Activated T-helper 1 cell treated with Interleukin-2 at 50 U/mL for 16 hours (primary cell): ENCODE measurements around the gene BEX1.
"Not testable (repeated sequence)": the region's sequence is repeated elsewhere in the genome, so short reads cannot be mapped to it uniquely, and the experiment has no call there.

Experiments
- DNase-seq: peaks from one replicate; pipeline ENCODE4 v3.0.0-alpha.2; 2020; ENCODE audit warnings: low read depth

BEX1 gene

DNA sequence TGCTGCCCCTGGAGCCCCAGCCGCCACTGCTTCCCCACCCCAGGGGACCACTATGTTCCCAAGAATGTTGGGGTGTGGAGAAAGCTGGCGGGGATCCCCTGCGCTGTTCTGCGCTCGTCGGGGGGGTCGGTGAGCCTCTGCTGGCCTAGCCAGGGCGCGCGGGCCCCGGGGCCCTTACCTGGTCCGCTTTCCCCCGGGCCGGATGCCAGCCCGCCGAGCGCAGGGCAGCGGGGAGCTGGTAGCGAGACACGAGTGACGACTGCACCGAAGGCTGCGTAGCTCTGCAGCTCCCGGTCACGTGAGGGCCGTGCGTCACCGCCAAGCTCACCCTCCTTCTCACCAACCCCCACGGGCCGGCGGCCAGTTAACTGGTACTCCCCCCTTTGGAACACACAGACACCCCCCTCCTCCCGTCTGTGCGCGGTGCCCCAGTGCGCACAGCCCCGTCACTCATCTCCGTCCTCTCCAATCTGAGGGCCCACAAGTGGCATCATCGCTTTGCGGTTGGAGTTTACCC lies at the start of gene BEX1:
TSS of gene BEX1 (minus strand) at position 254 of the 517 bp plus-strand sequence. CDS start 897 bp downstream, outside the sequence.
- DNase-seq: no peak

- not testable (repeated sequence) for DNase-seq
These were observed 45.5 kb upstream of the BEX1 start for GRCh38 chrX:103109497-103109896.

GRCh38 chrX:103107836-103108235 lies 43.9 kb upstream of the BEX1 start:
- DNase-seq: no peak

GRCh38 chrX:103107227-103107737 lies 43.3 kb upstream of the BEX1 start:
- DNase-seq: not testable (repeated sequence)

DNA sequence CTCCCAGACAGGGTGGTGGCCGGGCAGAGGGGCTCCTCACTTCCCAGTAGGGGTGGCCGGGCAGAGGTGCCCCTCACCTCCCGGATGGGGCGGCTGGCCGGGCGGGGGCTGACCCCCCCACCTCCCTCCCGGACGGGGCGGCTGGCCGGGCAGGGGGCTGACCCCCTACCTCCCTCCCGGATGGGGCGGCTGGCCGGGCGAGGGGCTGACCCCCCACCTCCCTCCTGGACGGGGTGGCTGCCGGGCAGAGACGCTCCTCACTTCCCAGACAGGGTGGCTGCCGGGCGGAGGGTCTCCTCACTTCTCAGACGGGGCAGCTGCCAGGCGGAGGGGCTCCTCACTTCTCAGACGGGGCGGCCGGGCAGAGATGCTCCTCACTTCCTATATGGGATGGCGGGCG lies 40.4 kb upstream of the BEX1 start:
- DNase-seq: not testable (repeated sequence)

- not testable (repeated sequence) for DNase-seq
These were observed 39.9 kb upstream of the BEX1 start for GRCh38 chrX:103103866-103104265.

GRCh38 chrX:103101299-103102042 lies 37.5 kb upstream of the BEX1 start:
- no peak for DNase-seq

DNA sequence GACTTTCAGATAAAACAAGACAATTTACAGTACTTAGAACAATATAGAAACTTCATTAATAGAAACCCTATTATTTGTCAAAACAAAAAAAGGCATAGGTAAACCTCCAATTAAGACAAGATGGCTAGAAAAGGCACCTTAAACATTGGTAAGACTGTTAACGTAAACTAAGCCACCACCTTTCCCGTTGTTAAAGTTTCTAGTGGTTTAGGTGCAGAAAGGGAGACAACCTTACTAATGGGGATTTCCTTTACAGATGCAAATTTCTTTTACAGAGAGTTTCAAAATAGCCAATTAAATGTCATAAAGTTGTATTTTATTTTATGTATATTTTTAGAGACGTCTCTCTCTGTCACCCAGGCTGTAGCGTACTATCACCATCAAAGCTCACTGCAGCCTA lies 36.5 kb upstream of the BEX1 start:
- DNase-seq: no peak

- DNase-seq: no peak
These were observed 35.7 kb upstream of the BEX1 start for GRCh38 chrX:103099691-103100090.

- no peak for DNase-seq
These were observed 34.5 kb upstream of the BEX1 start for GRCh38 chrX:103098488-103098887.

DNA sequence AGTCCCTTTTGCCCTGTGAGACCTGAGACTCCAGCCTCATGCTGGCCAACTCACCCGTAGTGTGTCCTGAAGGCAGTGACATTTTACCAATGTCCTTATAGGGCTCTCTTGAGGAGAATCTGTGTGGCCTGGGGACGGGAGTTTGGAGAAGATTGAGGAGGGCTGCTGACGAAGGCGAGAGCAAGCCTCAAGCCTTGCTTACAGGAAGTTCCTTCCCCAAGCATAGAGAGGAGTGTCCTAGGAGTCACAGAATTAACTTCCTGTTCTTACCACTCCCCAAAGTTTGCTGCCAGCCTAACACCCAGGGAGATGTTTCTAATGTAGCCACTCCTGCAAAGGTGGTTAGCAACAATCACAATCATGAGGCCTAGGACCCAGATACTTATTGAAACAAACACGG lies 29.0 kb upstream of the BEX1 start, which contains the start of gene NXF3:
TSS of gene NXF3 (minus strand) at position 202 of the 400 bp plus-strand sequence. CDS start at position 82, 120 bp downstream.
- DNase-seq: no peak

- no peak for DNase-seq
These were observed 17.1 kb upstream of the BEX1 start for GRCh38 chrX:103081051-103081450.

DNA sequence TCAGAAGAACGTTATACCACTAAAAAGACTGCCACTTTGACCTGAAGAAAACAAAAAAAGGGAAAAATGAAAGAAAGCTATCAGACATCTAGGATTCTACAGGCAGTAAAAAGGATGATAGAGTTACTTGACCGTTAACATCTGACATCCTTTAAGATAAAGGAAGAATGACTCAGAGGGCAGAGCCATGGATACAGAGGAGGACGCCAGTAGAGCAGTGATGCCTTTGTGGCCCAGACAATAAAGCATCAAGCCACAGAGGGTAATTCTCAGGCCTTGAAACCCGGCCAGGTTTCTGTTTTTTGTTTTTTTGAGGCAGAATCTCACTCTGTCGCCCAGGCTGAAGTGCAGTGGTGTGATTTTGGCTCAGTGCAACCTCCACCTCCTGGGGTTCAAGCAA lies 9.5 kb upstream of the BEX1 start:
- DNase-seq: no peak

GRCh38 chrX:103066606-103067005 lies 2.6 kb upstream of the BEX1 start:
- DNase-seq: no peak

DNA sequence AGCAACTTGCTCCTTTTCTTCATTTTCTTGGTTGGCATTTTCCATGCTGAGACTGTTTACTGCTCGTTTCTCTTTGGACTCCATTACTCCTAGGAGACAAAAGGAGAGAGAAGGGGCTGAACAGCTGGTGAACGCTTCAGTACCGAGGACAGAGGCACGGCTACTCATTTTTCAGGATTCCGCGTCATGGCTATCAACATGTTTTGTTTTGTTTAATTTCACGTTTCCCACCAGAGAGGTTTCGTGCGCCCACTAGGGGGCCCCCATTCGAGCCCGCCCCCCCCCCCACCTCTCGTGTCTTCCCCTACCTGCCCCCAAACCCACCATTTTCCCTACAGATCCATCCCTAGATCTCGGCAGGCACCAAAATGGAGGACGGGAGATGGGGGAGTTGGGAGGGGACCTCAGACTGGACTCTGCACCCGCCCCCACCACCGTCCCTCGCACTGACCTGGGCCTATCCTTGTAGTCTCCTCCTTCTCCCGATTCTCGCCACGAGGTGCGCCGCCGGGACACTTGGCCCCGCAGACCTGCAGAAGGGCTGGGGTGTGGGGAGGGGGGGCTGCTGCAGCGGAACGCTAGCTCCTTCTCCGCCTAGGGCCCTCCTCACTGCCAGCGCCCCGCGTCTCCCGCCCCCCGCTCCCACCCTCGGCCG lies 653 bp downstream of the BEX1 start:
- DNase-seq: no peak

DNA sequence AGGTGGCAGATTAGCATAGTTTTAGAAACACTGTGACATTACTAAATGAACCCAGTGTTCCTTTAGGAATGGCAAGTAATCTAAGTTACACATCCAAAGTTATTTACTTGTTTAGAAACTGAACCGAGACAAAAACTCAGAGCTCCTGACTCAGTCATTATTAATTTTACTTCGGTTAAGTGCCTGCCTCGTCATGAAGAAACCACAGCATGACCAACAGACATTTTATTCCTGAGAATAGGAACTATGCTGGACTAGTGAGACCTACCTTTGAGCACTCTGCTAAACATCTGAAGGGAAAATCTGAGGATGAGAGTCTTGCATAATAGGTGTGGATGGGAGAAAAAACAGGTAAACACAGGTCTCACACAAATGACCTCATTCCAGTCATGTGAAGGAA lies 2.5 kb downstream of the BEX1 start:
- no peak for DNase-seq

DNA sequence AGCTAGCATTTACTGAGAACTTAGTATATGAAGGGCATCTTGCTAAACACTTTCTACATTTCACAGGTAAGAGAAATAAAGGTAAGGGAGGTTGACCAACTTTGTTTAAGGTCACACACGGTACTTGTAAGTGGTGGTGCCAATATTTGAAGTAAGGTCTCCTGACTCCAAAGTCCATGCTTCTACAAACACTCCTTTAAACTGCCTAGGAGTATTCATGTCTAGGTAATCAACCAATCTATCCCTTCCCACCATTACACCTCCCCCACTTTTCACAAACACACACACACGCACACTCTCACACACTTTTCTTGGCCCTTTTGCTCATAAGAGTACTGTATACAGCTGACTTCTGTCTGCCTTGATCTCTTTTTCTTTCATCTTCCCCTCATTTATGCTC lies 7.1 kb downstream of the BEX1 start:
- no peak for DNase-seq

DNA sequence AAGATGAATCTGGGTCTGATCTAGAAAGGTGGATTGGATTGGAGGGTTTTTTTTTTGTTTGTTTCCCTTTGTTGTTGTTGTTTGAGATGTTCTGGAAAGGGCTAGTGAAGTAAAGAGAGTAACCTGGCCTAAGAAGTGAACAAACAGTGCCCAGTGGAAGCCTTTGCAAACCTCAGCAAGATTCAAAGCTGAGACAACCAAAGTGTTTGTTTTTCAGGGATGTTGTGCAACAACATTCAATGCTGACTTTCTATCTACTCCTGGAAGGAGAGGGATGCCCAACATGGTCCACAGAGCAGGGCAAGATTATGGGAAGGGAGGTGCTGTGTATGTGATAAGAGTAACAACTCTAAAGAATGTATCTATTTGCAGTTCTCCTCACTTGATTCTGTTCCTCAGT lies 11.3 kb downstream of the BEX1 start:
- no peak for DNase-seq

DNA sequence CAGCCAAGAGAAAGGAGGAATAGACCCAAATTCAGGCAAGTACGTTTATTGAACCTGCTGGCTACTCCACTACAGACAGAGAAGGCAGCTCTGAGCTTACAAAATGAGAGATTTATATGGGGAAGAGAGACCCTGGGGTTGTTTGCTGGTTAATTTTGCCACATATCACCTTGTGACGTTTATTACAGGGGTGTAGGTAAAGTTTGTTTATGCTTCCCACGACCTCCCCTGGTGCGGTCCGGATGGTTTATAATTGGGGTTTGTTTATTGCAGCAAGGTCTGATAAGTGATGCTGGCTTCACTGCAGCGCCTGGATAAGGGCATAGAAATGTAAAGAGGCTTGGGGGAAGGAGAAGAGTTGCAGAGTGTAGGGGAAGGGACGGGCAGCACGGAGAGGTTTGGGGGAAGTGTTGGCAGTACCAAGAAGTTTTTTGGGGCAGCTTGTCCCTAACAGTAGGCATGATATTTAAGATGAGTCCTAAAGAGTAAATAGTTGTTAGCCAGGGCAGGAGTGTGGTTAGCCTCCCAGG lies 12.6 kb downstream of the BEX1 start:
- DNase-seq: no peak

DNA sequence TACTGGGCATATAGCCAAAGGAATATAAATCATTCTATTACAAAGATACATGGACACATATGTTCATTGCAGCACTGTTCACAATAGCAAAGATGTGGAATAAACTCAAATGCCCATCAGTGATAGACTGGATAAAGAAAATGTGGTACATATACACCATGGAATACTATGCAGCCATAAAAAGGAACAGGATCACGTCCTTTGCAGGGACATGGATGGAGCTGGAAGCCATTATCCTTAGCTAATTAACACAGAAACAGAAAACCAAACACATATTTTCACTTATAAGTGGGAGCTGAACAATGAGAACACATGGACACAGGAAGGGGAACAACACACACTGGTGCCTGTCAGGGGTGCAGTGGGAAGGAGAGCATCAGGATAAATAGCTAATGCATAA lies 30.6 kb downstream of the BEX1 start:
- DNase-seq: not testable (repeated sequence)

DNA sequence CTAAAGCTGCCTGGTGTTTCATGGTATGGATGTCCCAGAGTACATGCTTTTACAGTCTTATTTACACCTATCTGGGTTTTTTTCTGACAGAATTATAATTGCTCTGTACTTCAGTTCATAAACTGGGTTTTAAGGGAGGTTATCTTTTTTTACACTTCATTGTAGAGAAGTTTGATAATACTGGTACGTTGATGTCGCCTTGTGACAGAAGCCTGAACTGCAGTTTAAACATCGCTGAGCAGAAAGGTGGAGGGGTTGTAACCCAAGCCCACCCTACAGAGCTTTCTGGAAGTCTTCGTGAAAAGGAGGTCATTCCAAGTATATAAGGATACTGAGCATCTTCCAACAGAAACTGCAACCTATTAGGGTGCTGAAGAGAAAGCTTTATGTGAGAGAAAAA lies 46.4 kb downstream of the BEX1 start:
- DNase-seq: no peak

GRCh38 chrX:103012945-103013344 lies 51.0 kb downstream of the BEX1 start:
- DNase-seq: no peak
